Endothelial cell of umbilical vein (primary cell): ENCODE results near the gene MFN2. TPM values are rescaled to one million over a fixed set of nuclear protein-coding genes. Genes with fewer than 3 reads are reported as not detected.

Source experiments
- BruUV-seq: library from RNA; stranded (reverse); fragments of 400-500 nt; replicated peaks from 2 replicates; lab custom pipeline; 2021; lab: Mats Ljungman, UMichigan
- CTCF ChIA-PET: fragments of 300-600, 350-600 bp; sonication (Branson Sonifier 250); formaldehyde crosslinking; loops from one replicate; lab custom pipeline; 2021; ENCODE audit warnings: antibody characterized with exemption, inconsistent platforms; lab: Charles Lee
- POLR2A ChIA-PET: fragments of 300-600, 350-600 bp; sonication (Branson Sonifier 250); formaldehyde crosslinking; loops from one replicate; lab custom pipeline; 2021; ENCODE audit warnings: antibody characterized with exemption, inconsistent platforms; lab: Charles Lee
- DNase-seq: peaks from one replicate; pipeline ENCODE4 v3.0.0-alpha.2; 2011; ENCODE audit warnings: low read depth, low spot score
- FAIRE-seq: peaks from 2 replicates; lab custom pipeline; 2011; peaks lifted over from hg19 to GRCh38; lab: Jason Lieb, UNC
- H2AFZ ChIP-seq: 2 replicates; pipeline ENCODE4 v1.6.0; 2012; ENCODE audit warnings: low read depth, low read length, control low read depth, inconsistent platforms
- H3K27ac ChIP-seq: 2 replicates; pipeline ENCODE4 v1.5.1; 2011; ENCODE audit warnings: low read depth, mild to moderate bottlenecking, control low read depth, low read length, moderate library complexity; ENCODE audit not compliant: insufficient read depth
- H3K27me3 ChIP-seq, 2 experiments: 2 replicates each; pipeline versions ENCODE4 v1.6.0 to v1.6.1; 2011; ENCODE audit warnings: low read length in 2 of 2, mixed read lengths in 1 of 2; ENCODE audit not compliant: control insufficient read depth in 2 of 2, insufficient read depth in 2 of 2
- H3K36me3 ChIP-seq, 2 experiments: 2 replicates in 1 of 2; 3 replicates in 1 of 2; pipeline ENCODE4 v1.5.1; 2011; ENCODE audit warnings: low read length in 2 of 2, mild to moderate bottlenecking in 1 of 2, moderate library complexity in 1 of 2; ENCODE audit not compliant: control insufficient read depth in 2 of 2, insufficient read depth in 2 of 2; ENCODE audit errors: extremely low read depth in 1 of 2
- H3K4me1 ChIP-seq: 3 replicates; pipeline ENCODE4 v1.5.1; 2011; ENCODE audit warnings: mild to moderate bottlenecking, low read length; ENCODE audit not compliant: control insufficient read depth, insufficient read depth; ENCODE audit errors: extremely low read depth
- H3K4me2 ChIP-seq: 2 replicates; pipeline ENCODE4 v1.6.1; 2011; ENCODE audit warnings: low read length, control low read depth, mixed read lengths; ENCODE audit not compliant: insufficient read depth
- H3K4me3 ChIP-seq, 3 experiments: fragments of 200-600 bp in 1 of 3; sonication (generic), shearing (Covaris generic) in 1 of 3; replicated peaks in 1 of 3; 2 replicates each; pipeline ENCODE4 v1.5.1; 2011 to 2016; ENCODE audit warnings: control low read depth in 3 of 3, low read length in 3 of 3, mild to moderate bottlenecking in 2 of 3, inconsistent platforms in 1 of 3, low read depth in 1 of 3, moderate library complexity in 1 of 3; ENCODE audit not compliant: insufficient read depth in 1 of 3
- H3K79me2 ChIP-seq: 2 replicates; pipeline ENCODE4 v1.6.0; 2012; ENCODE audit warnings: low read length, inconsistent platforms; ENCODE audit not compliant: control insufficient read depth, insufficient read depth
- H3K9ac ChIP-seq: replicated peaks from 2 replicates; pipeline ENCODE3; 2011; ENCODE audit warnings: low read length, control low read depth; ENCODE audit not compliant: insufficient read depth; ENCODE audit errors: extremely low read depth
- H3K9me1 ChIP-seq: replicated peaks from 3 replicates; pipeline ENCODE4 v1.6.0; 2011; ENCODE audit warnings: mild to moderate bottlenecking, low read length; ENCODE audit not compliant: control insufficient read depth, insufficient read depth; ENCODE audit errors: extremely low read depth
- H3K9me3 ChIP-seq: replicated peaks from 2 replicates; pipeline ENCODE4 v1.5.1; 2012; ENCODE audit warnings: low read length, inconsistent platforms; ENCODE audit not compliant: control insufficient read depth, insufficient read depth
- H4K20me1 ChIP-seq: replicated peaks from 2 replicates; pipeline ENCODE3; 2011; ENCODE audit warnings: mild to moderate bottlenecking, low read length; ENCODE audit not compliant: control insufficient read depth, insufficient read depth; ENCODE audit errors: extremely low read depth
- JUN ChIP-seq: IDR thresholded peaks from 2 replicates; pipeline ENCODE4 v1.6.1; 2011; ENCODE audit warnings: borderline replicate concordance, low read depth; ENCODE audit not compliant: insufficient read length, insufficient read depth
- MYC ChIP-seq: IDR thresholded peaks from one replicate; pipeline ENCODE4 v1.6.1; 2011; ENCODE audit warnings: mild to moderate bottlenecking, low read depth, low read length
- dilution Hi-C: fragments of 300-500 bp; cut with MboI; formaldehyde crosslinking; loops from one replicate; pipeline ENCODE4 v1.15.0; 2019; ENCODE audit warnings: low sequenced_read_pairs; ENCODE audit not compliant: extremely low pct_ligation_motif_present
- intact Hi-C: fragments of 100-400 bp; cut with micrococcal nuclease; formaldehyde crosslinking; loops from one replicate; pipeline ENCODE4 v1.10.0; 2022
- polyA plus RNA-seq, 4 experiments: library from polyadenylated mRNA; depleted of rRNA in 3 of 4; stranded (reverse) in 3 of 4; unstranded in 1 of 4; fragments of >200 nt; gene quantifications; 2 replicates each; pipeline versions ENCODE4 v1.2.1 to v1.2.3, GENCODE V29; 2011 to 2012; ENCODE audit warnings: missing spikeins in 1 of 4
- total RNA-seq: library from RNA; stranded (reverse); gene quantifications from 2 replicates; pipeline ENCODE4 v1.2.3, GENCODE V29; 2021
- TF ChIP-seq, protein P1 (sequence below), 2 donors: IDR thresholded peaks; 1 replicate in 1 of 2; 2 replicates in 1 of 2; pipeline ENCODE4 v1.5.1; 2011; ENCODE audit warnings: low read length in 2 of 2, mild to moderate bottlenecking in 2 of 2, moderate library complexity in 2 of 2, control low read depth in 1 of 2, inconsistent platforms in 1 of 2, low read depth in 1 of 2; ENCODE audit not compliant: insufficient read depth in 1 of 2; ENCODE audit errors: extremely low read depth in 1 of 2

MFN2 gene
- total and polyA plus RNA-seq, 2 donors (not counting 3 experiments of a cell fraction or from before 2014, with no cell fraction given), result 51.4 to 82.4 TPM

DNA sequence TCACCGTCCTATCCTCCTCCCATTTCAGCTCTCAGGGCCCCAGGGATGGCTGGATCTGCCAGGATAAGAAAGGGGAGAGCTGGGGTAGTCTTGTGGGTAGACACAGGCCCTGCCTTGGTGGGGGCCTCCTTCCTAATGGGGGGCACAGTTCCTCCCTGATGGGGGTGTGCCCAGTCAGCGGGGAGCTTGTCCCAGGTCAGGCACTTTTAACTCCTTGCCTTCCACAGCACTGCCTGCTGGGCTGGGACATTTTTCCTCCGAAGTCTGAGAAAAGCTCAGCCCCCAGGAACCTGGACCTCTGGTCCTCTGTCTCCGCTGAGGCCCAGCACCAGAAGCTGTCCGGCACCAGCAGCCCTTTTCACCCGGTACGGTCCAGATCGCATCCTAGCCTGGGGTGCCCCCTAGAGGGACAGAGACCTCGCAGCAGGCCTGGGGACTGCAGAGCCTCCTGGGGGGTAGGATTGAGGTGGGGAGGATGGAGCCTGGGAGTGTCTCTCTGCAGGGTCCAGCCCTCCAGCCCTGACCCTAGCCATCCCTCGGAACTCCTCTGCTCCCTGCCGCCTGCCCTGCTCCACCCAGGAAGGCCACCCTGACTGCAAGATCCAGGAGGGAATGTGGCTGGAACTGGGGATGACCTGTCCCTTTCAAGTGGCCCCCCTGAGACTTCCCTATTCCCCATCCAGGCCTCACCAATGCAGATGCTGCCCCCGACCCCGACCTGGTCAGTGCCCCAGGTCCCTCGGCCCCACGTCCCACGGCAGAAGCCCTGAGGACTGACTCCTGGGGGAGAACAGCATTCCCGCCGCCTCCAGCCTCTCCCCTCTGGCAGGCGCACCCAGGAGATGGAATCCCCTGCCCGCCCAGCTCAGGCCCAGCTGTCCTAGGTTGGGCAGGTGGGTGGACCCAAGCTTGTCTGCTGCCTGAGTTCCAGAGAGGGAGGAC, 51.1 kb downstream of the MFN2 start:
- H3K27me3 ChIP-seq, result no peaks in the 10 kb centered on the region
- no peaks in the 10 kb centered on the region for H4K20me1 ChIP-seq
- no peak overlapping the region for H2AFZ ChIP-seq
- ChIA-PET CTCF (interaction anchor here (0.8 to 2.1 kb wide), 6 partner anchors 8 to 193 kb away, joined by 3 to 11 read pairs (median 4); no protein-coding TSS in a partner anchor), POLR2A (no interaction called here)
- intact Hi-C loops, result loop anchor here (1.0 kb wide), 2 partner anchors 30 to 122 kb away; no protein-coding TSS in a partner anchor
- no peak overlapping the region for H3K4me3 ChIP-seq
- FAIRE-seq (peak; percentile 52), DNase-seq (peak; percentile 16)
- no TSS peak for BruUV-seq
- H3K9ac ChIP-seq, result no peak overlapping the region
- no peak overlapping the region for H3K4me2 ChIP-seq
- no peaks in the 10 kb centered on the region for H3K9me3 ChIP-seq
- no peaks in the 10 kb centered on the region for H3K79me2 ChIP-seq
- peaks cover 0 to 15% of the 10 kb centered on the region in 2 experiments for H3K36me3 ChIP-seq
- dilution Hi-C loops, result no loop called here
- no peaks in the 10 kb centered on the region for H3K4me1 ChIP-seq
- TF ChIP-seq MYC (no peak), JUN (no peak)
- TF ChIP-seq, protein P1, sequence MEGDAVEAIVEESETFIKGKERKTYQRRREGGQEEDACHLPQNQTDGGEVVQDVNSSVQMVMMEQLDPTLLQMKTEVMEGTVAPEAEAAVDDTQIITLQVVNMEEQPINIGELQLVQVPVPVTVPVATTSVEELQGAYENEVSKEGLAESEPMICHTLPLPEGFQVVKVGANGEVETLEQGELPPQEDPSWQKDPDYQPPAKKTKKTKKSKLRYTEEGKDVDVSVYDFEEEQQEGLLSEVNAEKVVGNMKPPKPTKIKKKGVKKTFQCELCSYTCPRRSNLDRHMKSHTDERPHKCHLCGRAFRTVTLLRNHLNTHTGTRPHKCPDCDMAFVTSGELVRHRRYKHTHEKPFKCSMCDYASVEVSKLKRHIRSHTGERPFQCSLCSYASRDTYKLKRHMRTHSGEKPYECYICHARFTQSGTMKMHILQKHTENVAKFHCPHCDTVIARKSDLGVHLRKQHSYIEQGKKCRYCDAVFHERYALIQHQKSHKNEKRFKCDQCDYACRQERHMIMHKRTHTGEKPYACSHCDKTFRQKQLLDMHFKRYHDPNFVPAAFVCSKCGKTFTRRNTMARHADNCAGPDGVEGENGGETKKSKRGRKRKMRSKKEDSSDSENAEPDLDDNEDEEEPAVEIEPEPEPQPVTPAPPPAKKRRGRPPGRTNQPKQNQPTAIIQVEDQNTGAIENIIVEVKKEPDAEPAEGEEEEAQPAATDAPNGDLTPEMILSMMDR (IDR thresholded peaks at IDR 0.05; ENCODE audit: extremely low read depth in 1 of 2, insufficient read depth in 1 of 2, low read depth in 1 of 2, low read length in 2 of 2), result peak; percentile 45 to 70
- H3K9me1 ChIP-seq, result no peaks in the 10 kb centered on the region
- H3K27ac ChIP-seq, result no peak overlapping the region
